Lower lobe of right lung (tissue), 2 donors: ENCODE measurements around the gene WNT4. TPM values are rescaled to one million over a fixed set of nuclear protein-coding genes. Genes with fewer than 3 reads are reported as not detected.
A peak's percentile ranks its signal among the peaks of the same experiment; 100 is the strongest.

Source experiments
- ATAC-seq, 2 donors: fragments of 200-7000 bp; cut with Tn5 transposase; one replicate each; pipeline ENCODE4 v1.9.1; 2020 to 2022; ENCODE audit warnings: mild to moderate bottlenecking in 2 of 2, moderate library complexity in 2 of 2
- DNase-seq: peaks from one replicate; pipeline ENCODE4 v3.0.0-alpha.2; 2020
- H3K27ac ChIP-seq: fragments of 200-600 bp; one replicate; pipeline ENCODE4 v1.8.0; 2022
- H3K27me3 ChIP-seq: fragments of 200-600 bp; one replicate; pipeline ENCODE4 v1.8.0; 2022; ENCODE audit warnings: low read depth
- H3K36me3 ChIP-seq: fragments of 200-600 bp; one replicate; pipeline ENCODE4 v1.8.0; 2022; ENCODE audit warnings: mild to moderate bottlenecking
- H3K4me1 ChIP-seq: fragments of 200-600 bp; one replicate; pipeline ENCODE4 v1.8.0; 2022
- H3K4me3 ChIP-seq: fragments of 200-600 bp; one replicate; pipeline ENCODE4 v1.8.0; 2022; ENCODE audit warnings: mild to moderate bottlenecking
- H3K9me3 ChIP-seq: fragments of 200-600 bp; one replicate; pipeline ENCODE4 v1.8.0; 2022
- intact Hi-C: fragments of 100-400 bp; cut with DNase I; formaldehyde crosslinking; loops from one replicate; pipeline ENCODE4 v1.11.0; 2022
- total RNA-seq: library from RNA; stranded (reverse); fragmentation: NEBNext Ultra II Directional; extraction: Animal tissue kit (Norgen Biotek cat#: 25700); gene quantifications from one replicate; pipeline ENCODE4 v1.2.1, GENCODE V29; 2021
- TF ChIP-seq, protein P1 (sequence below): fragments of 200-600 bp; IDR thresholded peaks from one replicate; pipeline ENCODE4 v1.8.0; 2022; ENCODE audit warnings: antibody characterized with exemption, mild to moderate bottlenecking
- donor health status: DM: no; HTN: yes; CAD: no; lungs with severe emphysema.

WNT4 gene
- total RNA-seq, 1 donor from 2014 or later, result 3.8 TPM

DNA sequence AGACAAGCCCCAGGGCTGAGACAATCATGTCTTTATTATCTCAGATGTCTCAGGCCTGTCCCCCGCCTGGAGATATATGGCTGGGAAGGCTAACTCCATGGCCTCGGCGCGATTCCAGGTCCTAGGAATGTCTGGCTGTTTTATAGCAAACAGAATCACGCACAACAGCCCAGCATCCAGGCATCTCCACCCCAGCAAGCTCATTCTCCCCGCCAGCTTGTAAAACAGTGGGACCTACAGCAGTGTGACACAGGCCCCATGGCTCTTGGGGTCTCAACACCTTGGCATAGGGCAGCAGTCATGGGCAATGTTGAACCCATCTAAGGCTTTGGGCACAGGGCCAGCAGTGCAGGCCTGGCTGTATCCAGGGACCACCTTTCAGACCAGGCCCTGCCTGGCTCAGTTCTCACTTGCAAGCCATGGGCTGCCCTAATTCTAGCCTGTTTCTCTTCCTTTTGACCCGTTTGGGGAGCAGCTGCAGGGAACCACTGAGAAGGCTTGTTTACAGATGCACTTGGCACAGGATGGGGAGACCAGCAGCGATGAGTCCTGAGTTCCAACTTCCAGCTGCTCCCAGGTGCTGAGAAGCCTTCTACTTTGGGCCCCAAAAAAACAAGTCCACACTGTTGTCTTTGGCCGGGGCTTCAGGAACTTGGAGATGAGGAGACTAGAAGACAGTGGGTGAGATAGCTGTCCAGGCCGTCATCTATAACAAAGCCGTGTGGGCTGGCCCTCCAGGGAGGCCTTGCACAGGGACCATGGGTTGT, 34.4 kb downstream of the WNT4 start:
- Histone ChIP-seq H3K4me3 (no peak overlapping the region), H3K27me3 (no peaks in the 10 kb centered on the region), H3K4me1 (peaks cover 16% of the 10 kb centered on the region), H3K36me3 (peaks cover 57% of the 10 kb centered on the region), H3K9me3 (no peaks in the 10 kb centered on the region), H3K27ac (no peak overlapping the region)
- intact Hi-C loops, result no loop called here
- TF ChIP-seq, protein P1, sequence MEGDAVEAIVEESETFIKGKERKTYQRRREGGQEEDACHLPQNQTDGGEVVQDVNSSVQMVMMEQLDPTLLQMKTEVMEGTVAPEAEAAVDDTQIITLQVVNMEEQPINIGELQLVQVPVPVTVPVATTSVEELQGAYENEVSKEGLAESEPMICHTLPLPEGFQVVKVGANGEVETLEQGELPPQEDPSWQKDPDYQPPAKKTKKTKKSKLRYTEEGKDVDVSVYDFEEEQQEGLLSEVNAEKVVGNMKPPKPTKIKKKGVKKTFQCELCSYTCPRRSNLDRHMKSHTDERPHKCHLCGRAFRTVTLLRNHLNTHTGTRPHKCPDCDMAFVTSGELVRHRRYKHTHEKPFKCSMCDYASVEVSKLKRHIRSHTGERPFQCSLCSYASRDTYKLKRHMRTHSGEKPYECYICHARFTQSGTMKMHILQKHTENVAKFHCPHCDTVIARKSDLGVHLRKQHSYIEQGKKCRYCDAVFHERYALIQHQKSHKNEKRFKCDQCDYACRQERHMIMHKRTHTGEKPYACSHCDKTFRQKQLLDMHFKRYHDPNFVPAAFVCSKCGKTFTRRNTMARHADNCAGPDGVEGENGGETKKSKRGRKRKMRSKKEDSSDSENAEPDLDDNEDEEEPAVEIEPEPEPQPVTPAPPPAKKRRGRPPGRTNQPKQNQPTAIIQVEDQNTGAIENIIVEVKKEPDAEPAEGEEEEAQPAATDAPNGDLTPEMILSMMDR, result no peak
- no peak for DNase-seq
- no peak for ATAC-seq

DNA sequence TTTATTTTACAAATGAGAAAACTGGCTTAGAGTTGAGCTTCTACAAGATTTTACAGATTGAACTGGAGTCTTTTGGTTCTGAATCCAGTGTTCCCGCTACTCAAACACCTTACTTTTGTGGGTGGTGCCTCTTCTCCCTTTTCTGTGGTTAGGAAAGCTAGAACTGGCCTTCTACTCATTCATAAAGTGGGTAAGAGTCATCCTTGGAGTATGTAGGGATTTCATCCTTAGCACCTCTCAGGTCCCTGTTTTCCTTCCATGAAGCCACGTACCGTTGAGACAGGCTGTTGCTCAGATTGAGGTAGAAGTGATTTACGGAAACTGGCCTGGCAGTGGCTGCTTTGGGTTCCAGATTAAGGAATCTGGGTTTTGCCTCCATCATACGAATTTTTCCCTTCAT, 35.8 kb downstream of the WNT4 start:
- no peaks in the 10 kb centered on the region for H3K27me3 ChIP-seq
- H3K9me3 ChIP-seq, result no peaks in the 10 kb centered on the region
- H3K4me3 ChIP-seq, result no peak overlapping the region
- ATAC-seq, result no peak
- intact Hi-C loops, result no loop called here
- DNase-seq, result no peak
- H3K4me1 ChIP-seq, result peaks cover 14% of the 10 kb centered on the region
- H3K27ac ChIP-seq, result no peak overlapping the region
- peaks cover 46% of the 10 kb centered on the region for H3K36me3 ChIP-seq
- TF ChIP-seq, protein P1, result no peak

DNA sequence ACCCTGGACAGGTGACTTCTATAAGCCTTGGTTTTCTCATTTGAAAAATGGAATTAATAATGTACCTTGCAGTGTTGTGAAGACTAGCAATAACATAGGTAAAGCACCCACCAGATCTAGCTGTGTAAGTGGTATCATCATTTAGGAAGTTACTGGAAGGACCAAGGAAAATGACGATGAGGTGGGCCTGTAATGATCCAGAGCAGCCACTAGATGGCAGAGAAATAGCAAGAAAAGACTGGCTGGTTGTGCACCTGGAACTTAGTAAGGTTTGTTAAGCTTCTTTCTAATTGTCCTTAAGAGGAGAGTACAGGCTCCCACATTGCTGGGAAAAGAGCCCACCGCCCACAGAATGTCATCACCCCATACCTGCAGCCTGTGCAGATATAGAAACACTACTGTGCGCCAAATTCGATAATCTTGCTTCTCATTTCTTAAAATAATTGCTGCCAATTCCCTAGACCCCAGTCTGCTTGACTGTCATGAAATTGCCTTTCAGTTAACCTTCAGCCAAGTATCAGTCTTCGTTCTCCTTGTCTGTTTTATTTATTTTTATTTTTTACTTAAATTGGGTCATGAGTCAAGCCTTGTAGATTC, 37.2 kb downstream of the WNT4 start:
- no peak overlapping the region for H3K27ac ChIP-seq
- H3K27me3 ChIP-seq, result no peaks in the 10 kb centered on the region
- TF ChIP-seq, protein P1, result peak; percentile 75
- ATAC-seq, result peak; percentile 61 to 66
- H3K4me1 ChIP-seq, result peaks cover 5% of the 10 kb centered on the region
- intact Hi-C loops, result no loop called here
- no peak overlapping the region for H3K4me3 ChIP-seq
- H3K9me3 ChIP-seq, result no peaks in the 10 kb centered on the region
- no peak for DNase-seq
- peaks cover 36% of the 10 kb centered on the region for H3K36me3 ChIP-seq

DNA sequence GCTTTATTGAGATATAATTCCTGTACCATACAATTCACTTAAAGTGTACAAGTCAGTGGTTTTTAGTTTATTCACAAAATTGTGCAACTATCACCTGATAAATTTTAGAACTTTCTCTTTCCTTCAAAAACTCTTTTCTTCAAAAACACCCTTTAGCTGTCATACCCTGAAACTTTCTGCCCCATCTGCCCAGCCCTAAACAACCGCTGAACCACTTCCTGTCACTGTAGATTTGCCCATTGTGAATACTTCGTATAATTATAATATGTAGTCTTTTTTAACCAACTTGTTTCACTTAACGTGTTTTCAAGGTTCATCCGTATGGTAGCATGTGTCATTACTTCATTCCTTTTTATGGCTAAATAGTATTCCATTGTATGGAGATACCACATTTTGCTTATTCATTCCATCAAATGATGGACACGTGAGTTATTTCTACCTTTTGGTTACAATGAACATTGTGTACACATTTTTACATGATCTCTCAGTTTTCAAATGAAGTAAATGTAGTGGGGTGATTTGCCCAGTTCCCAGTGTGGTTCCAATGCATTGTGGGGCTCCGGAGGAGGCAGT, 37.9 kb downstream of the WNT4 start:
- TF ChIP-seq, protein P1, result no peak
- H3K4me1 ChIP-seq, result peaks cover 5% of the 10 kb centered on the region
- no peaks in the 10 kb centered on the region for H3K27me3 ChIP-seq
- H3K27ac ChIP-seq, result no peak overlapping the region
- ATAC-seq (peak in 1 of 2 donors; percentile 8), DNase-seq (no peak)
- peaks cover 35% of the 10 kb centered on the region for H3K36me3 ChIP-seq
- H3K9me3 ChIP-seq, result no peaks in the 10 kb centered on the region
- intact Hi-C loops, result no loop called here
- H3K4me3 ChIP-seq, result no peak overlapping the region

DNA sequence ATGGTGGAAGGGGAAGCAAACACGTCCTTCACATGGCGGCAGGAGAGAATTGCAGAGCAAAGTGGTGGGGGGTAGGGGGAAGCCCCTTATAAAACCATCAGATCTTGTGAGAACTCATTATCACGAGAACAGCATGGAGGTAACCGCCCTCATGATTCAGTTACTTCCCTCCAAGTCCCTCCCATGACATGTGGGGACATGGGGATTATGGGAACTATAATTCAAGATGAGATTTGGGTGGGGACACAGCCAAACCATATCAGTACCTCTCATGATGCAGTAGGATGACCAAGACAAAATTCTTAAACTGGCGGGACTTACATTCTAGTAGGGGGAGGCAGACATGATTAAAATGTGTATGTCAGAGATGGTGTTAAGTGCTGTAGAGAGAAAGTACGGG, 38.8 kb downstream of the WNT4 start:
- intact Hi-C loops, result no loop called here
- DNase-seq (no peak), ATAC-seq (no peak)
- Histone ChIP-seq H3K9me3 (no peaks in the 10 kb centered on the region), H3K4me1 (peaks cover 5% of the 10 kb centered on the region), H3K36me3 (peaks cover 34% of the 10 kb centered on the region), H3K27ac (no peak overlapping the region), H3K27me3 (no peaks in the 10 kb centered on the region), H3K4me3 (no peak overlapping the region)
- TF ChIP-seq, protein P1, result no peak
